SK-N-SH (cell line): Measurements from ENCODE around the gene RFTN1. TPM values are rescaled to one million over a fixed set of nuclear protein-coding genes. Genes with fewer than 3 reads are reported as not detected.
A peak's percentile ranks its signal among the peaks of the same experiment; 100 is the strongest.

ENCODE experiments used
- CTCF ChIA-PET: fragments of 300-600, 350-600 bp; formaldehyde crosslinking; extraction: SDS; loops from one replicate; lab custom pipeline; 2021; lab: Yijun Ruan, JAX
- POLR2A ChIA-PET: fragments of 350-600 bp; sonication (Branson Sonifier 250); formaldehyde crosslinking; extraction: SDS; loops from one replicate; lab custom pipeline; 2020; ENCODE audit warnings: antibody characterized with exemption, inconsistent platforms; lab: Yijun Ruan, JAX
- DNase-seq: peaks from one replicate; pipeline ENCODE4 v3.0.0; 2012
- H2AFZ ChIP-seq: fragments of 200-600 bp; sonication (generic); 2 replicates; pipeline ENCODE4 v1.8.1; 2016; ENCODE audit warnings: antibody characterized with exemption, mild to moderate bottlenecking, low read depth
- H3F3A ChIP-seq: fragments of 200-600 bp; sonication (generic); replicated peaks from 2 replicates; pipeline ENCODE3; 2016; ENCODE audit warnings: antibody characterized with exemption, mild to moderate bottlenecking; ENCODE audit not compliant: insufficient read depth
- H3K27ac ChIP-seq, 2 experiments: fragments of 200-500 bp in 1 of 2; fragments of 200-600 bp in 1 of 2; sonication (Bioruptor generic) in 1 of 2; sonication (generic), shearing (Covaris generic) in 1 of 2; 2 replicates each; pipeline versions ENCODE4 v1.5.1 to v1.6.1; 2014 to 2016; ENCODE audit warnings: low read depth in 2 of 2, inconsistent platforms in 1 of 2, low read length in 1 of 2, mild to moderate bottlenecking in 1 of 2, mixed read lengths in 1 of 2
- H3K27me3 ChIP-seq: fragments of 200-600 bp; sonication (generic), shearing (Covaris generic); 2 replicates; pipeline ENCODE4 v1.6.1; 2016; ENCODE audit warnings: mixed run types; ENCODE audit not compliant: insufficient read depth
- H3K36me3 ChIP-seq, 2 experiments: fragments of 200-500 bp in 1 of 2; fragments of 200-600 bp in 1 of 2; sonication (Bioruptor generic) in 1 of 2; sonication (generic) in 1 of 2; replicated peaks in 1 of 2; 2 replicates each; pipeline versions ENCODE3 to v1.5.1; 2014 to 2016; ENCODE audit warnings: low read length in 1 of 2, mild to moderate bottlenecking in 1 of 2; ENCODE audit not compliant: insufficient read depth in 2 of 2, control insufficient read depth in 1 of 2
- H3K4me1 ChIP-seq, 2 experiments: fragments of 200-500 bp in 1 of 2; fragments of 200-600 bp in 1 of 2; sonication (Bioruptor generic) in 1 of 2; sonication (generic), shearing (Covaris generic) in 1 of 2; 2 replicates each; pipeline versions ENCODE4 v1.5.1 to v1.6.1; 2014 to 2016; ENCODE audit warnings: low read depth in 1 of 2, low read length in 1 of 2, mixed run types in 1 of 2; ENCODE audit not compliant: insufficient read depth in 2 of 2, control insufficient read depth in 1 of 2
- H3K4me2 ChIP-seq: fragments of 200-600 bp; sonication (generic), shearing (Covaris generic); 2 replicates; pipeline ENCODE4 v1.6.1; 2017; ENCODE audit warnings: mixed run types
- H3K4me3 ChIP-seq, 2 experiments: fragments of 200-500 bp in 1 of 2; fragments of 200-600 bp in 1 of 2; sonication (Bioruptor generic) in 1 of 2; sonication (generic), shearing (Covaris generic) in 1 of 2; 2 replicates each; pipeline versions ENCODE4 v1.5.1 to v1.8.1; 2014 to 2016; ENCODE audit warnings: low read depth in 2 of 2, inconsistent platforms in 1 of 2, low read length in 1 of 2, mild to moderate bottlenecking in 1 of 2, mixed read lengths in 1 of 2, moderate library complexity in 1 of 2
- H3K79me2 ChIP-seq: fragments of 200-600 bp; sonication (generic); 2 replicates; pipeline ENCODE4 v1.8.1; 2017; ENCODE audit warnings: mild to moderate bottlenecking; ENCODE audit not compliant: insufficient read depth
- H3K9ac ChIP-seq: fragments of 200-600 bp; sonication (generic); 2 replicates; pipeline ENCODE4 v1.6.1; 2017; ENCODE audit warnings: mixed run types
- H3K9me2 ChIP-seq: fragments of 200-600 bp; sonication (generic); 2 replicates; pipeline ENCODE4 v1.6.1; 2017; ENCODE audit warnings: mixed run types
- H3K9me3 ChIP-seq: fragments of 200-600 bp; sonication (generic); 2 replicates; pipeline ENCODE4 v1.6.1; 2017; ENCODE audit warnings: mixed run types, mild to moderate bottlenecking, moderate library complexity
- H4K20me1 ChIP-seq: fragments of 200-600 bp; sonication (generic); 2 replicates; pipeline ENCODE4 v1.6.1; 2017; ENCODE audit warnings: mild to moderate bottlenecking, mixed run types; ENCODE audit not compliant: insufficient read depth
- CTCF ChIP-seq: fragments of 200-600 bp; sonication (generic); IDR thresholded peaks from 2 replicates; pipeline ENCODE4 v1.6.1; 2017; ENCODE audit warnings: antibody characterized with exemption, mild to moderate bottlenecking, moderate library complexity
- EZH2phosphoT487 ChIP-seq: fragments of 200-600 bp; sonication (generic); IDR thresholded peaks from 2 replicates; pipeline ENCODE4 v1.6.1; 2017; ENCODE audit warnings: low read depth, mixed run types, mild to moderate bottlenecking, antibody characterized with exemption, moderate library complexity, borderline replicate concordance
- FOSL2 ChIP-seq: IDR thresholded peaks from 2 replicates; pipeline ENCODE4 v1.4.0; 2012; ENCODE audit warnings: low read depth, mild to moderate bottlenecking, moderate library complexity, borderline replicate concordance
- FOXJ3 ChIP-seq: sonication (generic); formaldehyde crosslinking; IDR thresholded peaks from 2 replicates; pipeline ENCODE4 v1.5.1; 2020; ENCODE audit warnings: mild to moderate bottlenecking, missing genetic modification reagents
- FOXM1 ChIP-seq: IDR thresholded peaks from 2 replicates; pipeline ENCODE4 v1.4.0; 2012; ENCODE audit warnings: low read depth, mild to moderate bottlenecking
- JUND ChIP-seq: IDR thresholded peaks from 2 replicates; pipeline ENCODE4 v1.4.0; 2012
- MEF2A ChIP-seq: IDR thresholded peaks from 2 replicates; pipeline ENCODE4 v1.4.0; 2012; ENCODE audit warnings: low read depth, borderline replicate concordance
- POLR2AphosphoS5 ChIP-seq: IDR thresholded peaks from 2 replicates; pipeline ENCODE4 v1.6.1; 2012; ENCODE audit warnings: low read depth, low read length
- REST ChIP-seq: IDR thresholded peaks from 2 replicates; pipeline ENCODE4 v1.6.1; 2012; ENCODE audit warnings: mild to moderate bottlenecking, low read depth, low read length, moderate library complexity
- SIN3A ChIP-seq: IDR thresholded peaks from 2 replicates; pipeline ENCODE4 v1.6.1; 2012; ENCODE audit warnings: low read depth, mild to moderate bottlenecking, low read length, moderate library complexity, borderline replicate concordance
- TAF1 ChIP-seq: IDR thresholded peaks from 2 replicates; pipeline ENCODE4 v1.6.1; 2012; ENCODE audit warnings: low read depth, mild to moderate bottlenecking, low read length, moderate library complexity, borderline replicate concordance
- TCF12 ChIP-seq: IDR thresholded peaks from 2 replicates; pipeline ENCODE4 v1.4.0; 2012
- TEAD4 ChIP-seq: IDR thresholded peaks from 2 replicates; pipeline ENCODE4 v1.4.0; 2012; ENCODE audit warnings: mild to moderate bottlenecking, borderline replicate concordance; ENCODE audit not compliant: insufficient read depth
- WGBS: methylation state at CpG from one replicate; pipeline ENCODE4 v1.1.6; 2017; ENCODE audit warnings: low lambda C conversion rate; 5-methylcytosine and 5-hydroxymethylcytosine counted together
- polyA plus RNA-seq, 3 experiments: library from polyadenylated mRNA; depleted of rRNA; stranded (reverse); fragments of >200 nt; gene quantifications; 2 replicates each; pipeline ENCODE4 v1.2.3, GENCODE V29; 2012
- TF ChIP-seq, protein P1 (sequence below): IDR thresholded peaks from 2 replicates; pipeline ENCODE4 v1.4.0; 2012; ENCODE audit warnings: low read depth, borderline replicate concordance
- TF ChIP-seq, protein P2 (sequence below): IDR thresholded peaks from 2 replicates; pipeline ENCODE4 v1.4.0; 2012; ENCODE audit warnings: low read depth
- TF ChIP-seq, protein P3 (sequence below): IDR thresholded peaks from 2 replicates; pipeline ENCODE4; 2012

RFTN1 gene
- polyA plus RNA-seq, 1 of the 3 experiments (the other 2 are of a cell fraction) = 21.2 TPM

DNA sequence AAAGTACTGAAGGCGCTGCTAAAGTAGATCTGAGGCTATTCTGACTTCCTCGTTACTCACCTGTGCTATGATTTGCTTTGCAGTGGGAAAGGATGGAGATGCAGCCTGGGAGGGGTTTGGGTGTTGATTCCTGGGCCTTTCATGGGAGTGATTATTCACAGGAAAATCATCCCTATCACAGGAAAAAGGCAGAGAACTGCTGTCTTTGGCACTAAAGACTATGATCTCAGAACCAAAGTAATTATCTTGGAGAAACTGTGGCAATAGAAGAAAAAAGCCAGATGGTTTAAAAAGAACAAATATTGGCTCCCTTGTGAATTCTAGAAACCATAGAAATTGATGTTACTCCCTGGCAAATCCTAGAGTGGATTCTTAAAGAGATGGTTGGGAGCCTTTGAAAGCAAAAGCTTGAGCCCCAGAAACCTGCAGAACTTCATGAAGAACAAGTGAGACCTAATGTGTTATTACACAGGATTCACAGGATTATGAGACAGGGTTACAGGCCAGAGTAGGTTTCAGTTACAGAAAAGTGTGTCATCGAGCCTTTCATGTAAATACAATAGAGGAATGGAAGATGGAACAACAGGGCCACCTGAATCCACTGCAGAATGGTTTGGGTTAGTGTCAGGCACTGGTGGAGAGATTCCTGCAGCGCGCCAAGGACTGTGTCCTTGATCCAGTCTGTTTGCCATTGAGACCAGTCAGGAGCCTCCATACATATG, 162.7 kb downstream of the RFTN1 start:
- H3K4me3 ChIP-seq = no peak overlapping the region
- peaks cover 21 to 35% of the 10 kb centered on the region in 2 experiments for H3K36me3 ChIP-seq
- H3K4me2 ChIP-seq = peak overlapping the region; percentile 54; the same call in 1 of the 2 replicates
- POLR2A ChIA-PET = no interaction called here
- H3K79me2 ChIP-seq = no peaks in the 10 kb centered on the region
- H3K27me3 ChIP-seq = no peaks in the 10 kb centered on the region
- no peak for TF ChIP-seq FOXJ3 (CRISPR knock-in tag)
- 91% methylated on average over 5 of the region's 5 CpGs for WGBS
- H3K27ac ChIP-seq = peak overlapping the region; percentile 29 to 69
- H3F3A ChIP-seq = peaks cover 16% of the 10 kb centered on the region
- H2AFZ ChIP-seq = no peak overlapping the region
- DNase-seq = no peak
- CTCF ChIA-PET = interaction anchor here (1.6 kb wide), 1 partner anchor 166 kb away, joined by 4 read pairs; no protein-coding TSS in a partner anchor
- no peaks in the 10 kb centered on the region for H3K9me2 ChIP-seq
- no peak overlapping the region for H3K9ac ChIP-seq
- H3K4me1 ChIP-seq = peaks cover 14 to 19% of the 10 kb centered on the region in 2 experiments
- no peaks in the 10 kb centered on the region for H4K20me1 ChIP-seq
- no peaks in the 10 kb centered on the region for H3K9me3 ChIP-seq

- H2AFZ ChIP-seq = no peak overlapping the region
- H3K9me3 ChIP-seq = no peaks in the 10 kb centered on the region
- no peaks in the 10 kb centered on the region for H3K79me2 ChIP-seq
- H3K4me2 ChIP-seq = peak overlapping the region; percentile 54; the same call in 1 of the 2 replicates
- H3K4me3 ChIP-seq = no peak overlapping the region
- no peak overlapping the region for H3K9ac ChIP-seq
- no peaks in the 10 kb centered on the region for H4K20me1 ChIP-seq
- H3K4me1 ChIP-seq = peaks cover 14 to 19% of the 10 kb centered on the region in 2 experiments
- DNase-seq = peak; percentile 28
- H3K36me3 ChIP-seq = peaks cover 21 to 32% of the 10 kb centered on the region in 2 experiments
- H3K27me3 ChIP-seq = no peaks in the 10 kb centered on the region
- H3K27ac ChIP-seq = peak overlapping the region; percentile 66 to 69
- WGBS = 9% methylated on average over 2 of the region's 2 CpGs
- CTCF ChIA-PET = interaction anchor here (0.6 kb wide), 1 partner anchor 24 kb away, joined by 3 read pairs; no protein-coding TSS in a partner anchor
- H3F3A ChIP-seq = peaks cover 16% of the 10 kb centered on the region
- H3K9me2 ChIP-seq = no peaks in the 10 kb centered on the region
- POLR2A ChIA-PET = no interaction called here
- TF ChIP-seq JUND = peak; percentile 48
- TF ChIP-seq POLR2AphosphoS5 = no peak
- no peak for TF ChIP-seq REST
- TF ChIP-seq, protein P1, sequence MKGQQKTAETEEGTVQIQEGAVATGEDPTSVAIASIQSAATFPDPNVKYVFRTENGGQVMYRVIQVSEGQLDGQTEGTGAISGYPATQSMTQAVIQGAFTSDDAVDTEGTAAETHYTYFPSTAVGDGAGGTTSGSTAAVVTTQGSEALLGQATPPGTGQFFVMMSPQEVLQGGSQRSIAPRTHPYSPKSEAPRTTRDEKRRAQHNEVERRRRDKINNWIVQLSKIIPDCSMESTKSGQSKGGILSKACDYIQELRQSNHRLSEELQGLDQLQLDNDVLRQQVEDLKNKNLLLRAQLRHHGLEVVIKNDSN = no peak
- TF ChIP-seq EZH2phosphoT487 = no peak
- TF ChIP-seq, protein P2, sequence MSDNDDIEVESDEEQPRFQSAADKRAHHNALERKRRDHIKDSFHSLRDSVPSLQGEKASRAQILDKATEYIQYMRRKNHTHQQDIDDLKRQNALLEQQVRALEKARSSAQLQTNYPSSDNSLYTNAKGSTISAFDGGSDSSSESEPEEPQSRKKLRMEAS = no peak; the same call in 1 of the 2 replicates
- TF ChIP-seq SIN3A = no peak
- TF ChIP-seq MEF2A = no peak
- TF ChIP-seq FOXM1 = no peak
- TF ChIP-seq TEAD4 = no peak
- no peak for TF ChIP-seq TAF1
- TF ChIP-seq, protein P3, sequence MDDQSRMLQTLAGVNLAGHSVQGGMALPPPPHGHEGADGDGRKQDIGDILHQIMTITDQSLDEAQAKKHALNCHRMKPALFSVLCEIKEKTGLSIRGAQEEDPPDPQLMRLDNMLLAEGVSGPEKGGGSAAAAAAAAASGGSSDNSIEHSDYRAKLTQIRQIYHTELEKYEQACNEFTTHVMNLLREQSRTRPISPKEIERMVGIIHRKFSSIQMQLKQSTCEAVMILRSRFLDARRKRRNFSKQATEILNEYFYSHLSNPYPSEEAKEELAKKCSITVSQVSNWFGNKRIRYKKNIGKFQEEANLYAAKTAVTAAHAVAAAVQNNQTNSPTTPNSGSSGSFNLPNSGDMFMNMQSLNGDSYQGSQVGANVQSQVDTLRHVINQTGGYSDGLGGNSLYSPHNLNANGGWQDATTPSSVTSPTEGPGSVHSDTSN = no peak; the same call in 1 of the 2 replicates
- TF ChIP-seq FOXJ3 (CRISPR knock-in tag) = no peak
- TF ChIP-seq TCF12 = peak; percentile 96
- TF ChIP-seq CTCF = no peak
- TF ChIP-seq FOSL2 = peak; percentile 59; the same call in 1 of the 2 replicates
Measured at GRCh38 chr3:16349986-16350596, 163.4 kb downstream of the RFTN1 start.
